OCI-LY1 (cell line): ENCODE results near the gene BTBD16.

Experiments used
- EZH2 ChIP-seq: fragments of 200-600 bp; sonication (generic), shearing (Covaris generic); IDR thresholded peaks from 2 replicates; pipeline ENCODE4 v1.8.0; 2017; ENCODE audit warnings: borderline replicate concordance, mixed run types, mild to moderate bottlenecking, antibody characterized with exemption, low read length, moderate library complexity, mixed read lengths
- TF ChIP-seq, protein P1 (sequence below): fragments of 200-600 bp; sonication (generic), shearing (Covaris generic); IDR thresholded peaks from 2 replicates; pipeline ENCODE4 v1.5.1; 2017; ENCODE audit warnings: mild to moderate bottlenecking, antibody characterized with exemption, low read length, moderate library complexity, mixed read lengths

DNA sequence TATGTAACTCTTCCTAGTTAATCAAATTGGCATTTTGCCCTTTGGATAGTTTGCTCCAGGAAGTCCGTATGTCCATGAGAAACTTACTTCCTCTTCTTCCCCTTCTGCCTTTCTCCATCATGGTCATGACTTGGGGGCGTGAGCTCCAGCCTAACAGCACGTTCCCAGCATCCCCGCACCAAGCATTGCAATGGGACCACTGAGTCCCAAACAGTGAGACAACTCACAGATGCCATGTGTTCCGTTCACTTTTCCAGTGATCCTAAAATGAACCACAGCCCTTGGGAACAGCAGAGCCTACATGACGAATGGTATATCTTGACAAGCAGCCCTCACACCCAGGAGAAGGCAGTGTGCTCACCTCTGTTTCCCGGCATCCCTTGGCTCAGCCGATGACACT is 10.7 kb downstream of the BTBD16 start:
- TF ChIP-seq, protein P1, sequence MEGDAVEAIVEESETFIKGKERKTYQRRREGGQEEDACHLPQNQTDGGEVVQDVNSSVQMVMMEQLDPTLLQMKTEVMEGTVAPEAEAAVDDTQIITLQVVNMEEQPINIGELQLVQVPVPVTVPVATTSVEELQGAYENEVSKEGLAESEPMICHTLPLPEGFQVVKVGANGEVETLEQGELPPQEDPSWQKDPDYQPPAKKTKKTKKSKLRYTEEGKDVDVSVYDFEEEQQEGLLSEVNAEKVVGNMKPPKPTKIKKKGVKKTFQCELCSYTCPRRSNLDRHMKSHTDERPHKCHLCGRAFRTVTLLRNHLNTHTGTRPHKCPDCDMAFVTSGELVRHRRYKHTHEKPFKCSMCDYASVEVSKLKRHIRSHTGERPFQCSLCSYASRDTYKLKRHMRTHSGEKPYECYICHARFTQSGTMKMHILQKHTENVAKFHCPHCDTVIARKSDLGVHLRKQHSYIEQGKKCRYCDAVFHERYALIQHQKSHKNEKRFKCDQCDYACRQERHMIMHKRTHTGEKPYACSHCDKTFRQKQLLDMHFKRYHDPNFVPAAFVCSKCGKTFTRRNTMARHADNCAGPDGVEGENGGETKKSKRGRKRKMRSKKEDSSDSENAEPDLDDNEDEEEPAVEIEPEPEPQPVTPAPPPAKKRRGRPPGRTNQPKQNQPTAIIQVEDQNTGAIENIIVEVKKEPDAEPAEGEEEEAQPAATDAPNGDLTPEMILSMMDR, result no peak
- no peak for TF ChIP-seq EZH2
